T47D (cell line): ENCODE data around the gene PRR12.
A peak's percentile ranks its signal among the peaks of the same experiment; 100 is the strongest.

ENCODE experiments used
- DNase-seq, 2 experiments: peaks; one replicate each; pipeline versions ENCODE4 v3.0.0 to v3.0.0-alpha.2; 2011 to 2012; ENCODE audit warnings: low read depth in 1 of 2, low spot score in 1 of 2
- JUND ChIP-seq: IDR thresholded peaks from 2 replicates; pipeline ENCODE4 v1.6.1; 2012; ENCODE audit warnings: low read depth
- in situ Hi-C: cut with HindIII; loops from 2 replicates; pipeline ENCODE4 v1.10.0; 2016; ENCODE audit warnings: low sequenced_read_pairs, low pct_unique_long_range_greater_than_20kb

The PRR12 gene

GRCh38 chr19:49588365-49589122 lies 2.4 kb upstream of the PRR12 start:
- no peak for DNase-seq
- in situ Hi-C loops: no loop called here
- TF ChIP-seq JUND: no peak

- no peak for TF ChIP-seq JUND
- no peak for DNase-seq
- in situ Hi-C loops: no loop called here
Observed at GRCh38 chr19:49589502-49589905, 1.5 kb upstream of the PRR12 start.

- in situ Hi-C loops: no loop called here
- peak; percentile 84 to 97 for DNase-seq
- TF ChIP-seq JUND: no peak
Observed at GRCh38 chr19:49590071-49590970, 661 bp upstream of the PRR12 start.

GRCh38 chr19:49591731-49592485 lies 926 bp downstream of the PRR12 start:
- no peak for TF ChIP-seq JUND
- in situ Hi-C loops: no loop called here
- peak in 1 of 2 experiments; percentile 67 for DNase-seq

- in situ Hi-C loops: no loop called here
- peak in 1 of 2 experiments; percentile 44 for DNase-seq
Observed at GRCh38 chr19:49592486-49593232, 1.7 kb downstream of the PRR12 start.

GRCh38 chr19:49593233-49594113 lies 2.5 kb downstream of the PRR12 start:
- peak; percentile 93 to 99 for DNase-seq
- TF ChIP-seq JUND: no peak
- in situ Hi-C loops: no loop called here

More at GRCh38 chr19:49592486-49593232, 1.7 kb downstream of the PRR12 start:
- no peak for TF ChIP-seq JUND

GRCh38 chr19:49594157-49594992 lies 3.4 kb downstream of the PRR12 start:
- TF ChIP-seq JUND: no peak
- no peak for DNase-seq
- in situ Hi-C loops: no loop called here

- in situ Hi-C loops: no loop called here
- no peak for TF ChIP-seq JUND
- no peak for DNase-seq
Observed at GRCh38 chr19:49594993-49595818, 4.2 kb downstream of the PRR12 start.

- no peak for TF ChIP-seq JUND
- DNase-seq: no peak
- in situ Hi-C loops: no loop called here
Observed at GRCh38 chr19:49595819-49596404, 4.9 kb downstream of the PRR12 start.

GRCh38 chr19:49596407-49596806 lies 5.4 kb downstream of the PRR12 start:
- no peak for DNase-seq
- in situ Hi-C loops: no loop called here
- TF ChIP-seq JUND: no peak
